Mesenchymal stem cell (in vitro differentiated cells and primary cell): ENCODE data around the gene TBCK.

Source experiments
- DNase-seq: peaks from one replicate; pipeline ENCODE4 v3.0.0-alpha.2; 2013
- H2AFZ ChIP-seq: one replicate; pipeline ENCODE4 v1.6.1; 2013; ENCODE audit warnings: low read depth, mild to moderate bottlenecking, control low read depth, inconsistent platforms, low read length, moderate library complexity
- H2AK5ac ChIP-seq: 2 replicates; pipeline ENCODE4 v1.6.1; 2013; ENCODE audit warnings: low read length, moderate library complexity, mild to moderate bottlenecking, inconsistent platforms; ENCODE audit not compliant: severe bottlenecking
- H2BK120ac ChIP-seq: one replicate; pipeline ENCODE4 v1.6.1; 2013; ENCODE audit warnings: low read depth, mild to moderate bottlenecking, inconsistent platforms, low read length, moderate library complexity
- H2BK12ac ChIP-seq, 2 experiments: one replicate each; pipeline ENCODE4 v1.6.1; 2013; ENCODE audit warnings: inconsistent platforms in 2 of 2, low read length in 2 of 2, mild to moderate bottlenecking in 2 of 2, moderate library complexity in 2 of 2, control low read depth in 1 of 2
- H2BK15ac ChIP-seq: one replicate; pipeline ENCODE4 v1.6.1; 2013; ENCODE audit warnings: mild to moderate bottlenecking, low read depth, inconsistent platforms; ENCODE audit not compliant: poor library complexity, severe bottlenecking
- H2BK5ac ChIP-seq: 2 replicates; pipeline ENCODE4 v1.6.1; 2013; ENCODE audit warnings: low read depth, mild to moderate bottlenecking, low read length, control low read depth, inconsistent platforms; ENCODE audit not compliant: poor library complexity, severe bottlenecking
- H3K14ac ChIP-seq, 2 experiments: one replicate each; pipeline ENCODE4 v1.6.1; 2013; ENCODE audit warnings: inconsistent platforms in 2 of 2, low read length in 2 of 2, control low read depth in 1 of 2, mild to moderate bottlenecking in 1 of 2, moderate library complexity in 1 of 2
- H3K18ac ChIP-seq, 2 experiments: one replicate each; pipeline ENCODE4 v1.6.1; 2013; ENCODE audit warnings: inconsistent platforms in 2 of 2, low read length in 2 of 2, control low read depth in 1 of 2, low read depth in 1 of 2, mild to moderate bottlenecking in 1 of 2
- H3K23ac ChIP-seq, 2 experiments: one replicate each; pipeline ENCODE4 v1.6.1; 2013; ENCODE audit warnings: inconsistent platforms in 2 of 2, low read length in 2 of 2, mild to moderate bottlenecking in 2 of 2, moderate library complexity in 2 of 2, control low read depth in 1 of 2
- H3K27ac ChIP-seq: 2 replicates; pipeline ENCODE4 v1.5.1; 2013; ENCODE audit warnings: mild to moderate bottlenecking, moderate library complexity, low read length, control low read depth, inconsistent platforms; ENCODE audit not compliant: poor library complexity, severe bottlenecking
- H3K27me3 ChIP-seq, 2 experiments: 2 replicates each; pipeline versions ENCODE4 v1.6.1 to v1.7.0; 2013; ENCODE audit warnings: low read length in 2 of 2, mild to moderate bottlenecking in 2 of 2, moderate library complexity in 2 of 2, control low read depth in 1 of 2, inconsistent platforms in 1 of 2; ENCODE audit not compliant: control insufficient read depth in 1 of 2, insufficient read depth in 1 of 2
- H3K36me3 ChIP-seq, 2 experiments: 2 replicates each; pipeline versions ENCODE4 v1.6.1 to v1.7.0; 2013; ENCODE audit warnings: low read length in 2 of 2, control low read depth in 1 of 2, inconsistent platforms in 1 of 2, low read depth in 1 of 2, mild to moderate bottlenecking in 1 of 2; ENCODE audit not compliant: insufficient read depth in 2 of 2, control insufficient read depth in 1 of 2
- H3K4ac ChIP-seq, 2 experiments: one replicate each; pipeline ENCODE4 v1.6.1; 2013; ENCODE audit warnings: inconsistent platforms in 2 of 2, low read length in 2 of 2, mild to moderate bottlenecking in 2 of 2, moderate library complexity in 2 of 2, control low read depth in 1 of 2, low read depth in 1 of 2
- H3K4me1 ChIP-seq: 2 replicates; pipeline ENCODE4 v1.6.1; 2013; ENCODE audit warnings: low read depth, low read length, control low read depth; ENCODE audit not compliant: control insufficient read depth, insufficient read depth
- H3K4me2 ChIP-seq: 2 replicates; pipeline ENCODE4 v1.6.1; 2013; ENCODE audit warnings: low read length, mild to moderate bottlenecking, inconsistent platforms; ENCODE audit not compliant: poor library complexity, severe bottlenecking
- H3K4me3 ChIP-seq, 2 experiments: 2 replicates each; pipeline versions ENCODE4 v1.5.1 to v1.7.0; 2013; ENCODE audit warnings: low read length in 2 of 2, mild to moderate bottlenecking in 2 of 2, control low read depth in 1 of 2, low read depth in 1 of 2; ENCODE audit not compliant: insufficient read depth in 1 of 2
- H3K79me1 ChIP-seq: replicated peaks from 2 replicates; pipeline ENCODE4 v1.6.1; 2013; ENCODE audit warnings: mild to moderate bottlenecking, control low read depth, low read length, inconsistent platforms; ENCODE audit not compliant: poor library complexity, severe bottlenecking
- H3K9ac ChIP-seq: 2 replicates; pipeline ENCODE4 v1.7.0; 2013; ENCODE audit warnings: mild to moderate bottlenecking, low read length, moderate library complexity
- H3K9me3 ChIP-seq: 2 replicates; pipeline ENCODE4 v1.7.0; 2013; ENCODE audit warnings: mild to moderate bottlenecking, low read length; ENCODE audit not compliant: control insufficient read depth
- H4K8ac ChIP-seq: one replicate; pipeline ENCODE4 v1.6.1; 2013; ENCODE audit warnings: inconsistent platforms, mild to moderate bottlenecking, low read length, moderate library complexity
- H4K91ac ChIP-seq: one replicate; pipeline ENCODE4 v1.6.1; 2013; ENCODE audit warnings: mild to moderate bottlenecking, low read length, inconsistent platforms
- WGBS: methylation state at CpG from one replicate; pipeline ENCODE4 v1.1.7; 2013; ENCODE audit warnings: mixed read lengths; 5-methylcytosine and 5-hydroxymethylcytosine counted together

Gene TBCK

GRCh38 chr4:106263594-106264330, 52.2 kb downstream of the TBCK start:
- H2AFZ ChIP-seq = no peak overlapping the region
- no peak overlapping the region for H3K18ac ChIP-seq
- no peak overlapping the region for H3K4me2 ChIP-seq
- no peak overlapping the region for H3K4me3 ChIP-seq
- no peak overlapping the region for H3K23ac ChIP-seq
- no peak overlapping the region for H3K27ac ChIP-seq
- no peak overlapping the region for H2BK12ac ChIP-seq
- no peak overlapping the region for H3K4ac ChIP-seq
- H2BK15ac ChIP-seq = no peak overlapping the region
- no peak for DNase-seq
- H3K9ac ChIP-seq = no peak overlapping the region
- no peak overlapping the region for H2BK5ac ChIP-seq
- no peaks in the 10 kb centered on the region for H3K36me3 ChIP-seq
- no peak overlapping the region for H2AK5ac ChIP-seq
- no peak overlapping the region for H2BK120ac ChIP-seq
- H3K27me3 ChIP-seq = no peaks in the 10 kb centered on the region
- H3K14ac ChIP-seq = no peak overlapping the region
- 100% methylated on average over 1 of the region's 2 CpGs for WGBS
- no peak overlapping the region for H4K91ac ChIP-seq
- no peaks in the 10 kb centered on the region for H3K9me3 ChIP-seq
- H3K79me1 ChIP-seq = peaks cover 1% of the 10 kb centered on the region
- no peak overlapping the region for H4K8ac ChIP-seq
- H3K4me1 ChIP-seq = no peaks in the 10 kb centered on the region

- peaks cover 1% of the 10 kb centered on the region for H3K79me1 ChIP-seq
- WGBS = 100% methylated on average over 1 of the region's 2 CpGs
- H3K36me3 ChIP-seq = peaks cover 0 to 3% of the 10 kb centered on the region in 2 experiments
- H3K27ac ChIP-seq = no peak overlapping the region
- H2BK120ac ChIP-seq = no peak overlapping the region
- no peak overlapping the region for H3K9ac ChIP-seq
- no peak overlapping the region for H2BK12ac ChIP-seq
- H3K27me3 ChIP-seq = no peaks in the 10 kb centered on the region
- H3K4ac ChIP-seq = no peak overlapping the region
- no peak overlapping the region for H3K23ac ChIP-seq
- no peaks in the 10 kb centered on the region for H3K9me3 ChIP-seq
- DNase-seq = no peak
- H3K4me1 ChIP-seq = no peaks in the 10 kb centered on the region
- no peak overlapping the region for H3K18ac ChIP-seq
- H2AFZ ChIP-seq = no peak overlapping the region
- H2BK15ac ChIP-seq = no peak overlapping the region
- no peak overlapping the region for H2BK5ac ChIP-seq
- H3K14ac ChIP-seq = no peak overlapping the region
- no peak overlapping the region for H3K4me2 ChIP-seq
- no peak overlapping the region for H4K8ac ChIP-seq
- H4K91ac ChIP-seq = no peak overlapping the region
- no peak overlapping the region for H3K4me3 ChIP-seq
- no peak overlapping the region for H2AK5ac ChIP-seq
These were observed 54.0 kb downstream of the TBCK start for GRCh38 chr4:106261980-106262379.

DNA sequence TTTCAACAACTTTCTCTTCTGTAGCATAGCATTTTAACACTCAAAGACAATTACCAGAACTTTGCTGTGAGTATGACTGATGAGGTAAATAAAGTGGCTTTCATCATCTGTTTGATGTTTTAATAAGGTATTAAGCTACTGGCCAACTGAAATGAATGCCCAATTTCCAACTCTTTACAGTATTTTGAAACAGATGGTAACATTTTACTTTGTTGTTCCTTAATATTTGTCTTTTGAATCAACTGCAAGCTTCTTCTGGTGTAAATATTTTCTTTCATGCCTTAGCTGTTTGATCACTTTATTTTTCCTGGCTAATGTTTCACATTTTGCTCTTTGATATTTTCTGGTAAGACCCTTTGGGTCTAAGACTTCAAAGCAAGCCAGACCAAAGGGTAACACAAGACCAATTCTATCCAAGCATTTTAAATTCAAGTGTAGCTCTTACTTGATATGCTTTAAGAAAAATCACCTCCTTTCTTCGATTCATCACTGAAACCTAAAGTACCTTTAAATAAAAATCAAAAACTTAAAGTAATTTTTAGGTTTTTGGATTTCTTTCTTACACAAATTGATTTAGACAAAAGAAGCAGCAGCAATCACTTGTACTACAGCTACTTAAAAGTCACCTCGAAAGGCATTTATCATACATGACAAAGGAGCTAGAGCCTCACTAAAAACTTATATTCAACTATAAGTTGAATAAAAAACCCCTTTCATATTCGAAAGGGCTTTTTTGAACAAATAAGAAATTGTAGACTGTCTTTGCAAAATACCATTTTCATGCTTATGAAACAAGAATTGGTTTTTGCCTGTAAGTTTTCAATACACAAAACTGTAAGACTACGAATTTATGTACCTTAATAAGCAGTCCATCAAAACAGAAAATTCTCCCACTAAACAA, 57.6 kb downstream of the TBCK start:
- Histone ChIP-seq H2BK5ac (no peak overlapping the region), H3K4me2 (no peak overlapping the region), H3K36me3 (peaks cover 16 to 17% of the 10 kb centered on the region in 2 experiments), H2BK15ac (no peak overlapping the region), H3K18ac (no peak overlapping the region), H3K4me1 (no peaks in the 10 kb centered on the region), H4K8ac (no peak overlapping the region), H2BK12ac (no peak overlapping the region), H2AK5ac (no peak overlapping the region), H3K27ac (no peak overlapping the region), H2AFZ (no peak overlapping the region), H3K9ac (peak overlapping the region; percentile 19), H3K23ac (no peak overlapping the region), H3K4ac (no peak overlapping the region), H3K9me3 (no peaks in the 10 kb centered on the region), H3K79me1 (peaks cover 7% of the 10 kb centered on the region), H4K91ac (no peak overlapping the region), H3K4me3 (no peak overlapping the region), H3K27me3 (no peaks in the 10 kb centered on the region), H3K14ac (no peak overlapping the region), H2BK120ac (no peak overlapping the region)
- WGBS = 100% methylated on average over 1 of the region's 4 CpGs
- DNase-seq = no peak

DNA sequence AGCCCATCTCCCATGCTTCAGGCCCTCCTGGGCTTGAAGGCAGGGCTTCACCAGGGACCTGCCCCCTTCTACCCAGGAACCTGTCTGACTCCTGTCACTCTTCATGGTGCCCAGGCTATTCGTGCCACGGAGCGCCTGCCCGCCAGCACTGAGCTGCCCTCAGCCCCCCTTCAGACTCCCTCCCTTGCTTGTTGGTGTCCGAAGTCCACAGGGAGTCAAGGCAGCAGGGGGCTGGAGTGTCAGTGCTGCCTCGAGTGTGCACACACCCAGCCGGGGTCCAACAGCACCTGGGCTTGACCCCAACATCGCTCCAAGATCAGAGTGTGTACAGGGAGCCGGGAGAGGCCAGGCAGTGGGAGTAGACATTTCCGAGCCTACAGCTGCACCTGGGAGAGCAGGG, 59.8 kb downstream of the TBCK start:
- Histone ChIP-seq H4K8ac (no peak overlapping the region), H2BK5ac (no peak overlapping the region), H3K4me3 (no peak overlapping the region), H3K9ac (no peak overlapping the region), H2AFZ (no peak overlapping the region), H3K4me2 (no peak overlapping the region), H4K91ac (peak overlapping the region; percentile 31), H2BK12ac (no peak overlapping the region), H3K18ac (no peak overlapping the region), H2BK15ac (no peak overlapping the region), H3K36me3 (peaks cover 16 to 17% of the 10 kb centered on the region in 2 experiments), H3K4me1 (no peaks in the 10 kb centered on the region), H3K23ac (no peak overlapping the region), H3K14ac (no peak overlapping the region), H3K27me3 (no peaks in the 10 kb centered on the region), H3K9me3 (no peaks in the 10 kb centered on the region), H3K4ac (no peak overlapping the region), H3K27ac (no peak overlapping the region), H3K79me1 (peaks cover 5% of the 10 kb centered on the region), H2AK5ac (no peak overlapping the region), H2BK120ac (no peak overlapping the region)
- 92% methylated on average over 10 of the region's 10 CpGs for WGBS
- no peak for DNase-seq
